DOHH2 (cell line): ENCODE results near the gene WDR87.

Experiments
- EZH2phosphoT487 ChIP-seq: fragments of 200-600 bp; sonication (generic); IDR thresholded peaks from 2 replicates; pipeline ENCODE4 v1.6.1; 2017; ENCODE audit warnings: borderline replicate concordance, mild to moderate bottlenecking, antibody characterized with exemption, low read length, moderate library complexity, mixed read lengths
- TF ChIP-seq, protein P1 (sequence below): fragments of 200-600 bp; sonication (generic); IDR thresholded peaks from one replicate; pipeline ENCODE4 v1.5.1; 2014; ENCODE audit warnings: antibody characterized with exemption, mild to moderate bottlenecking, low read depth, low read length; ENCODE audit not compliant: poor library complexity, severe bottlenecking

DNA sequence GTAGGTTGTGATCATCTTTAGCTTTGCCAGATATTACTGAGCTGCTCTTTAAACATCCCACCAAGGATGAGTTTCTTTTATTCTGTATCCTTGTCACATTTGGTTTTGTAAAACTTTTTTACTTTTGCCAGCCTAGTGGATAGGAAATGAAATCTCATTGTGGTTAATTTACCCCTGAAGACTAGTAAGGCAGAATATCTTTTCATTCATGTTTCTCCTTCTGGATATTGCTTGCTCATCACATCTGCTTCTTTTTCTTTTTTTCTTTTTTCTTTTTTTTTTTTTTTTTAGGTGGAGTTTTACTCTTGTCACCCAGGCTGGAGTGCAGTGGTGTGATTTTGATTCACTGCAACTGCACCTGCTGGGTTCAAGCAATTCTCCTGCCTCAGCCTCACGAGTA is 32.0 kb upstream of the WDR87 start:
- TF ChIP-seq, protein P1, sequence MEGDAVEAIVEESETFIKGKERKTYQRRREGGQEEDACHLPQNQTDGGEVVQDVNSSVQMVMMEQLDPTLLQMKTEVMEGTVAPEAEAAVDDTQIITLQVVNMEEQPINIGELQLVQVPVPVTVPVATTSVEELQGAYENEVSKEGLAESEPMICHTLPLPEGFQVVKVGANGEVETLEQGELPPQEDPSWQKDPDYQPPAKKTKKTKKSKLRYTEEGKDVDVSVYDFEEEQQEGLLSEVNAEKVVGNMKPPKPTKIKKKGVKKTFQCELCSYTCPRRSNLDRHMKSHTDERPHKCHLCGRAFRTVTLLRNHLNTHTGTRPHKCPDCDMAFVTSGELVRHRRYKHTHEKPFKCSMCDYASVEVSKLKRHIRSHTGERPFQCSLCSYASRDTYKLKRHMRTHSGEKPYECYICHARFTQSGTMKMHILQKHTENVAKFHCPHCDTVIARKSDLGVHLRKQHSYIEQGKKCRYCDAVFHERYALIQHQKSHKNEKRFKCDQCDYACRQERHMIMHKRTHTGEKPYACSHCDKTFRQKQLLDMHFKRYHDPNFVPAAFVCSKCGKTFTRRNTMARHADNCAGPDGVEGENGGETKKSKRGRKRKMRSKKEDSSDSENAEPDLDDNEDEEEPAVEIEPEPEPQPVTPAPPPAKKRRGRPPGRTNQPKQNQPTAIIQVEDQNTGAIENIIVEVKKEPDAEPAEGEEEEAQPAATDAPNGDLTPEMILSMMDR: no peak
- TF ChIP-seq EZH2phosphoT487: no peak
